ENCODE results near the gene METAP2. TPM values are rescaled to one million over a fixed set of nuclear protein-coding genes. Genes with fewer than 3 reads are reported as not detected.

METAP2 gene
- total RNA-seq, 1 experiment from 2014 or later = 86.1 TPM

GRCh38 chr12:95462081-95462480 lies 11.9 kb upstream of the METAP2 start:
- CTCF ChIA-PET = no interaction called here
- H3K36me3 ChIP-seq (ENCODE audit: control insufficient read depth, insufficient read depth, low read length) = no peaks in the 10 kb centered on the region
- peaks cover 6% of the 10 kb centered on the region; the same call in 1 of the 2 replicates for H3K9me3 ChIP-seq (ENCODE audit: control insufficient read depth, insufficient read depth, low read depth, low read length)
- TF ChIP-seq POLR2AphosphoS5 (IDR thresholded peaks at IDR 0.05; ENCODE audit: low read depth, low read length) = no peak
- no peak for TF ChIP-seq SIN3A (IDR thresholded peaks at IDR 0.05; ENCODE audit: borderline replicate concordance, insufficient read depth, low read depth, low read length)
- TF ChIP-seq, protein P1, sequence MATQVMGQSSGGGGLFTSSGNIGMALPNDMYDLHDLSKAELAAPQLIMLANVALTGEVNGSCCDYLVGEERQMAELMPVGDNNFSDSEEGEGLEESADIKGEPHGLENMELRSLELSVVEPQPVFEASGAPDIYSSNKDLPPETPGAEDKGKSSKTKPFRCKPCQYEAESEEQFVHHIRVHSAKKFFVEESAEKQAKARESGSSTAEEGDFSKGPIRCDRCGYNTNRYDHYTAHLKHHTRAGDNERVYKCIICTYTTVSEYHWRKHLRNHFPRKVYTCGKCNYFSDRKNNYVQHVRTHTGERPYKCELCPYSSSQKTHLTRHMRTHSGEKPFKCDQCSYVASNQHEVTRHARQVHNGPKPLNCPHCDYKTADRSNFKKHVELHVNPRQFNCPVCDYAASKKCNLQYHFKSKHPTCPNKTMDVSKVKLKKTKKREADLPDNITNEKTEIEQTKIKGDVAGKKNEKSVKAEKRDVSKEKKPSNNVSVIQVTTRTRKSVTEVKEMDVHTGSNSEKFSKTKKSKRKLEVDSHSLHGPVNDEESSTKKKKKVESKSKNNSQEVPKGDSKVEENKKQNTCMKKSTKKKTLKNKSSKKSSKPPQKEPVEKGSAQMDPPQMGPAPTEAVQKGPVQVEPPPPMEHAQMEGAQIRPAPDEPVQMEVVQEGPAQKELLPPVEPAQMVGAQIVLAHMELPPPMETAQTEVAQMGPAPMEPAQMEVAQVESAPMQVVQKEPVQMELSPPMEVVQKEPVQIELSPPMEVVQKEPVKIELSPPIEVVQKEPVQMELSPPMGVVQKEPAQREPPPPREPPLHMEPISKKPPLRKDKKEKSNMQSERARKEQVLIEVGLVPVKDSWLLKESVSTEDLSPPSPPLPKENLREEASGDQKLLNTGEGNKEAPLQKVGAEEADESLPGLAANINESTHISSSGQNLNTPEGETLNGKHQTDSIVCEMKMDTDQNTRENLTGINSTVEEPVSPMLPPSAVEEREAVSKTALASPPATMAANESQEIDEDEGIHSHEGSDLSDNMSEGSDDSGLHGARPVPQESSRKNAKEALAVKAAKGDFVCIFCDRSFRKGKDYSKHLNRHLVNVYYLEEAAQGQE (IDR thresholded peaks at IDR 0.05; ENCODE audit: insufficient read depth in 1 of 2, low read depth in 2 of 2, low read length in 1 of 2) = no peak
- no peak for TF ChIP-seq CTCF (IDR thresholded peaks at IDR 0.05)
- TF ChIP-seq TCF7L2 (IDR thresholded peaks at IDR 0.05; ENCODE audit: low read depth, low read length) = no peak
- in situ Hi-C loops (cut with HindIII; ENCODE audit: low pct_unique_long_range_greater_than_20kb, low sequenced_read_pairs) (no loop called here), intact Hi-C loops (cut with micrococcal nuclease; ENCODE audit: unreplicated experiment) (no loop called here)
- POLR2A ChIA-PET = no interaction called here
- no TSS peak for BruUV-seq (replicated peaks)
- no peaks in the 10 kb centered on the region for H3K27me3 ChIP-seq (ENCODE audit: control insufficient read depth, insufficient read depth, low read length)
- H3K27ac ChIP-seq (ENCODE audit: low read length) = no peak overlapping the region
- H3K4me3 ChIP-seq (ENCODE audit: low read depth in 2 of 2, low read length in 2 of 2) = no peak overlapping the region
- H3K4me1 ChIP-seq (ENCODE audit: control insufficient read depth, insufficient read depth, low read length) = no peaks in the 10 kb centered on the region
- ATAC-seq (no peak), DNase-seq (ENCODE audit: low read depth, low spot score) (no peak)

GRCh38 chr12:95462551-95462950 lies 11.4 kb upstream of the METAP2 start:
- Histone ChIP-seq H3K27ac (ENCODE audit: low read length) (no peak overlapping the region), H3K4me3 (ENCODE audit: low read depth in 2 of 2, low read length in 2 of 2) (no peak overlapping the region), H3K27me3 (ENCODE audit: control insufficient read depth, insufficient read depth, low read length) (no peaks in the 10 kb centered on the region), H3K4me1 (ENCODE audit: control insufficient read depth, insufficient read depth, low read length) (no peaks in the 10 kb centered on the region), H3K9me3 (ENCODE audit: control insufficient read depth, insufficient read depth, low read depth, low read length) (peaks cover 3% of the 10 kb centered on the region; the same call in 1 of the 2 replicates), H3K36me3 (ENCODE audit: control insufficient read depth, insufficient read depth, low read length) (no peaks in the 10 kb centered on the region)
- BruUV-seq (replicated peaks) = no TSS peak
- intact Hi-C loops (cut with micrococcal nuclease; ENCODE audit: unreplicated experiment) = no loop called here
- in situ Hi-C loops (cut with HindIII; ENCODE audit: low pct_unique_long_range_greater_than_20kb, low sequenced_read_pairs) = no loop called here
- DNase-seq (ENCODE audit: low read depth, low spot score) (no peak), ATAC-seq (no peak)
- ChIA-PET CTCF (no interaction called here), POLR2A (no interaction called here)
- TF ChIP-seq, protein P1 (IDR thresholded peaks at IDR 0.05; ENCODE audit: insufficient read depth in 1 of 2, low read depth in 2 of 2, low read length in 1 of 2) = no peak
- TF ChIP-seq SIN3A (IDR thresholded peaks at IDR 0.05; ENCODE audit: borderline replicate concordance, insufficient read depth, low read depth, low read length) (no peak), CTCF (IDR thresholded peaks at IDR 0.05) (no peak), TCF7L2 (IDR thresholded peaks at IDR 0.05; ENCODE audit: low read depth, low read length) (no peak), POLR2AphosphoS5 (IDR thresholded peaks at IDR 0.05; ENCODE audit: low read depth, low read length) (no peak)

All from Panc1 (cell line).